Stimulated activated CD8-positive, alpha-beta memory T cell treated with anti-CD3 and anti-CD28 coated beads, Interleukin-15, amount 100 ng/mL, for 24 hours (primary cell): ENCODE measurements around the gene USH1G.
"Not testable (repeated sequence)": the region's sequence is repeated elsewhere in the genome, so short reads cannot be mapped to it uniquely, and the experiment has no call there.

Source experiments
- DNase-seq: peaks from one replicate; pipeline ENCODE4 v3.0.0-alpha.2; 2020; ENCODE audit warnings: low read depth

The USH1G gene

GRCh38 chr17:74922694-74923537 lies at the start of gene USH1G:
Gene USH1G, minus strand, starts transcription at chr17:74923255. Its CDS starts 182 bp downstream, at chr17:74923073.
- DNase-seq, result no peak

- DNase-seq, result peak; percentile 72
These were observed 49.3 kb upstream of the USH1G start, which contains the start of gene HID1 for GRCh38 chr17:74972107-74972972. Gene HID1, minus strand, starts transcription at chr17:74972759. Its CDS starts 103 bp downstream, at chr17:74972656.

GRCh38 chr17:74971842-74972106 lies 48.7 kb upstream of the USH1G start:
- DNase-seq, result no peak

GRCh38 chr17:74971069-74971841 lies 48.2 kb upstream of the USH1G start:
- DNase-seq, result no peak

GRCh38 chr17:74970395-74970794 lies 47.3 kb upstream of the USH1G start:
- no peak for DNase-seq

- DNase-seq, result not testable (repeated sequence)
These were observed 46.4 kb upstream of the USH1G start for GRCh38 chr17:74969501-74969900.

- DNase-seq, result no peak
These were observed 45.3 kb upstream of the USH1G start for GRCh38 chr17:74968361-74968780.

GRCh38 chr17:74964988-74965622 lies 42.0 kb upstream of the USH1G start:
- DNase-seq, result no peak

- DNase-seq, result no peak
These were observed 41.2 kb upstream of the USH1G start for GRCh38 chr17:74964246-74964761.

- no peak for DNase-seq
These were observed 40.6 kb upstream of the USH1G start for GRCh38 chr17:74963656-74964055.

- DNase-seq, result no peak
These were observed 39.8 kb upstream of the USH1G start for GRCh38 chr17:74962622-74963394.

- DNase-seq, result peak; percentile 76
These were observed 38.7 kb upstream of the USH1G start for GRCh38 chr17:74961657-74962350.

- DNase-seq, result no peak
These were observed 37.7 kb upstream of the USH1G start for GRCh38 chr17:74960570-74961342.

- DNase-seq, result no peak
These were observed 36.9 kb upstream of the USH1G start for GRCh38 chr17:74959826-74960515.

GRCh38 chr17:74957935-74958740 lies 35.1 kb upstream of the USH1G start:
- peak; percentile 81 for DNase-seq

- no peak for DNase-seq
These were observed 33.0 kb upstream of the USH1G start for GRCh38 chr17:74956093-74956492.

- DNase-seq, result no peak
These were observed 31.8 kb upstream of the USH1G start for GRCh38 chr17:74954665-74955421.
